Measurements from ENCODE around the gene NCAPG2. TPM values are rescaled to one million over a fixed set of nuclear protein-coding genes. Genes with fewer than 3 reads are reported as not detected.
A peak's percentile ranks its signal among the peaks of the same experiment; 100 is the strongest.

NCAPG2 gene
- total RNA-seq, 2 experiments from 2014 or later, result 139 to 173 TPM

GRCh38 chr7:158743219-158743618, 38.6 kb upstream of the NCAPG2 start:
- DNase-seq, result no peak
- Mint-ChIP-seq H3K4me1 (no peaks in the 10 kb centered on the region), H3K9me3 (no peaks in the 10 kb centered on the region), H3K4me3 (no peak overlapping the region), H3K36me3 (ENCODE audit: low read depth) (peaks cover 65% of the 10 kb centered on the region), H3K27me3 (no peaks in the 10 kb centered on the region), H3K27ac (no peak overlapping the region)
- POLR2A ChIA-PET, result no interaction called here
- CTCF ChIA-PET, result interaction anchor here (1.3 kb wide), 1 partner anchor 9 kb away, joined by 4 read pairs; no protein-coding TSS in a partner anchor

- DNase-seq, result no peak
- CTCF ChIA-PET, result interaction anchor here (1.3 to 1.8 kb wide), 3 partner anchors 10 to 47 kb away, joined by 3 to 4 read pairs (median 4); no protein-coding TSS in a partner anchor
- Mint-ChIP-seq H3K4me1 (no peaks in the 10 kb centered on the region), H3K4me3 (no peak overlapping the region), H3K27ac (no peak overlapping the region), H3K27me3 (no peaks in the 10 kb centered on the region), H3K9me3 (no peaks in the 10 kb centered on the region), H3K36me3 (ENCODE audit: low read depth) (peaks cover 61% of the 10 kb centered on the region)
- POLR2A ChIA-PET, result interaction anchor here (0.6 kb wide), 1 partner anchor 235 kb away, joined by 9 read pairs; no protein-coding TSS in a partner anchor
Measured at GRCh38 chr7:158742065-158742821, 37.6 kb upstream of the NCAPG2 start.

- no peak for DNase-seq
- H3K4me1 Mint-ChIP-seq, result no peaks in the 10 kb centered on the region
- H3K9me3 Mint-ChIP-seq, result no peaks in the 10 kb centered on the region
- H3K27me3 Mint-ChIP-seq, result no peaks in the 10 kb centered on the region
- no peak overlapping the region for H3K4me3 Mint-ChIP-seq
- peaks cover 62% of the 10 kb centered on the region for H3K36me3 Mint-ChIP-seq (ENCODE audit: low read depth)
- no peak overlapping the region for H3K27ac Mint-ChIP-seq
- ChIA-PET POLR2A (interaction anchor here (0.6 kb wide), 1 partner anchor 236 kb away, joined by 9 read pairs; no protein-coding TSS in a partner anchor), CTCF (interaction anchor here (1.0 to 1.8 kb wide), 3 partner anchors 22 to 46 kb away, joined by 3 to 4 read pairs (median 3); no protein-coding TSS in a partner anchor)
Measured at GRCh38 chr7:158741294-158741666, 36.7 kb upstream of the NCAPG2 start.

GRCh38 chr7:158740657-158741293, 36.2 kb upstream of the NCAPG2 start:
- no peaks in the 10 kb centered on the region for H3K4me1 Mint-ChIP-seq
- ChIA-PET POLR2A (no interaction called here), CTCF (interaction anchor here (0.7 to 1.5 kb wide), 4 partner anchors 8 to 46 kb away, joined by 3 to 4 read pairs (median 3); no protein-coding TSS in a partner anchor)
- peaks cover 62% of the 10 kb centered on the region for H3K36me3 Mint-ChIP-seq (ENCODE audit: low read depth)
- no peak for DNase-seq
- H3K27me3 Mint-ChIP-seq, result no peaks in the 10 kb centered on the region
- H3K27ac Mint-ChIP-seq, result peak overlapping the region; percentile 20
- H3K4me3 Mint-ChIP-seq, result no peak overlapping the region
- no peaks in the 10 kb centered on the region for H3K9me3 Mint-ChIP-seq

- ChIA-PET CTCF (interaction anchor here (0.7 to 1.5 kb wide), 2 partner anchors 9 to 21 kb away, joined by 3 to 4 read pairs; no protein-coding TSS in a partner anchor), POLR2A (no interaction called here)
- H3K4me1 Mint-ChIP-seq, result no peaks in the 10 kb centered on the region
- no peak overlapping the region for H3K4me3 Mint-ChIP-seq
- H3K9me3 Mint-ChIP-seq, result no peaks in the 10 kb centered on the region
- DNase-seq, result no peak
- H3K27me3 Mint-ChIP-seq, result no peaks in the 10 kb centered on the region
- peak overlapping the region; percentile 20 for H3K27ac Mint-ChIP-seq
- H3K36me3 Mint-ChIP-seq (ENCODE audit: low read depth), result peaks cover 62% of the 10 kb centered on the region
Measured at GRCh38 chr7:158740013-158740656, 35.5 kb upstream of the NCAPG2 start.

- no peak for DNase-seq
- Mint-ChIP-seq H3K27me3 (no peaks in the 10 kb centered on the region), H3K9me3 (no peaks in the 10 kb centered on the region), H3K4me1 (no peaks in the 10 kb centered on the region), H3K27ac (no peak overlapping the region), H3K4me3 (no peak overlapping the region), H3K36me3 (ENCODE audit: low read depth) (peaks cover 67% of the 10 kb centered on the region)
- CTCF ChIA-PET, result no interaction called here
- POLR2A ChIA-PET, result no interaction called here
Measured at GRCh38 chr7:158738841-158739240, 34.2 kb upstream of the NCAPG2 start.

- no peak for DNase-seq
- ChIA-PET POLR2A (no interaction called here), CTCF (no interaction called here)
- H3K4me3 Mint-ChIP-seq, result no peak overlapping the region
- H3K36me3 Mint-ChIP-seq (ENCODE audit: low read depth), result peaks cover 57% of the 10 kb centered on the region
- H3K9me3 Mint-ChIP-seq, result no peaks in the 10 kb centered on the region
- H3K4me1 Mint-ChIP-seq, result peaks cover 2% of the 10 kb centered on the region
- no peak overlapping the region for H3K27ac Mint-ChIP-seq
- no peaks in the 10 kb centered on the region for H3K27me3 Mint-ChIP-seq
Measured at GRCh38 chr7:158737064-158737695, 32.6 kb upstream of the NCAPG2 start.

- POLR2A ChIA-PET, result no interaction called here
- Mint-ChIP-seq H3K4me3 (no peak overlapping the region), H3K27me3 (no peaks in the 10 kb centered on the region), H3K27ac (no peak overlapping the region), H3K9me3 (no peaks in the 10 kb centered on the region), H3K4me1 (peaks cover 8% of the 10 kb centered on the region), H3K36me3 (ENCODE audit: low read depth) (peaks cover 55% of the 10 kb centered on the region)
- CTCF ChIA-PET, result no interaction called here
- DNase-seq, result no peak
Measured at GRCh38 chr7:158735935-158736334, 31.3 kb upstream of the NCAPG2 start.

- no peak overlapping the region for H3K4me3 Mint-ChIP-seq
- DNase-seq, result no peak
- peaks cover 54% of the 10 kb centered on the region for H3K36me3 Mint-ChIP-seq (ENCODE audit: low read depth)
- POLR2A ChIA-PET, result no interaction called here
- H3K9me3 Mint-ChIP-seq, result no peaks in the 10 kb centered on the region
- peaks cover 16% of the 10 kb centered on the region for H3K4me1 Mint-ChIP-seq
- no peak overlapping the region for H3K27ac Mint-ChIP-seq
- CTCF ChIA-PET, result no interaction called here
- H3K27me3 Mint-ChIP-seq, result no peaks in the 10 kb centered on the region
Measured at GRCh38 chr7:158734861-158735260, 30.3 kb upstream of the NCAPG2 start.

- Mint-ChIP-seq H3K27ac (peak overlapping the region; percentile 31), H3K9me3 (no peaks in the 10 kb centered on the region), H3K4me3 (no peak overlapping the region), H3K27me3 (no peaks in the 10 kb centered on the region), H3K4me1 (peaks cover 17% of the 10 kb centered on the region), H3K36me3 (ENCODE audit: low read depth) (peaks cover 55% of the 10 kb centered on the region)
- ChIA-PET CTCF (interaction anchor here (0.6 to 1.4 kb wide), 2 partner anchors 32 to 71 kb away, joined by 3 to 6 read pairs; no protein-coding TSS in a partner anchor), POLR2A (interaction anchor here (0.7 kb wide), 1 partner anchor 115 kb away, joined by 3 read pairs; no protein-coding TSS in a partner anchor)
- no peak for DNase-seq
Measured at GRCh38 chr7:158733775-158734494, 29.3 kb upstream of the NCAPG2 start.

- CTCF ChIA-PET, result interaction anchor here (0.5 to 1.4 kb wide), 2 partner anchors 33 to 57 kb away, joined by 3 read pairs; no protein-coding TSS in a partner anchor
Measured at GRCh38 chr7:158733220-158733519, 28.6 kb upstream of the NCAPG2 start.

More at GRCh38 chr7:158733220-158733519, 28.6 kb upstream of the NCAPG2 start:
- peaks cover 17% of the 10 kb centered on the region for H3K4me1 Mint-ChIP-seq
- DNase-seq, result no peak
- H3K9me3 Mint-ChIP-seq, result no peaks in the 10 kb centered on the region
- peaks cover 52% of the 10 kb centered on the region for H3K36me3 Mint-ChIP-seq (ENCODE audit: low read depth)
- no peak overlapping the region for H3K4me3 Mint-ChIP-seq
- H3K27me3 Mint-ChIP-seq, result no peaks in the 10 kb centered on the region
- POLR2A ChIA-PET, result interaction anchor here (0.5 to 0.7 kb wide), 2 partner anchors 23 to 116 kb away, joined by 3 read pairs; no protein-coding TSS in a partner anchor
- H3K27ac Mint-ChIP-seq, result no peak overlapping the region
